Ascending aorta (tissue), 2 donors: ENCODE data around the gene RHOA. TPM values are rescaled to one million over a fixed set of nuclear protein-coding genes. Genes with fewer than 3 reads are reported as not detected.

ENCODE experiments used
- DNase-seq, 2 donors: peaks; one replicate each; pipeline ENCODE4 v3.0.0-alpha.2; 2019; ENCODE audit warnings: low spot score in 2 of 2
- H3K27ac ChIP-seq, 2 donors: fragments of 200-600 bp; sonication (generic); one replicate each; pipeline ENCODE4 v1.5.1; 2016 to 2017; ENCODE audit warnings: mild to moderate bottlenecking in 1 of 2
- H3K27me3 ChIP-seq: fragments of 200-600 bp; sonication (generic); one replicate; pipeline ENCODE4 v1.5.1; 2017
- H3K36me3 ChIP-seq, 2 donors: fragments of 200-600 bp; sonication (generic); one replicate each; pipeline ENCODE4 v1.5.1; 2016
- H3K4me1 ChIP-seq, 2 donors: fragments of 200-600 bp; sonication (generic); one replicate each; pipeline ENCODE4 v1.5.1; 2016 to 2017; ENCODE audit warnings: mild to moderate bottlenecking in 1 of 2
- H3K4me3 ChIP-seq, 2 donors: fragments of 200-600 bp; sonication (generic); one replicate each; pipeline ENCODE4 v1.5.1; 2016 to 2017; ENCODE audit warnings: mild to moderate bottlenecking in 1 of 2
- H3K9me3 ChIP-seq, 2 donors: fragments of 200-600 bp; sonication (generic); one replicate each; pipeline ENCODE4 v1.5.1; 2016
- CTCF ChIP-seq, 3 experiments: fragments of 200-600 bp in 2 of 3; fragments of 450-650 bp in 1 of 3; sonication (generic) in 2 of 3; IDR thresholded peaks; one replicate each; pipeline ENCODE4 v1.5.1; 2016 to 2019; ENCODE audit warnings: antibody characterized with exemption in 3 of 3, mild to moderate bottlenecking in 1 of 3, moderate library complexity in 1 of 3
- intact Hi-C: fragments of 100-400 bp; cut with DNase I; formaldehyde crosslinking; loops from one replicate; pipeline ENCODE4 v1.15.1; 2023
- total RNA-seq: library from RNA; depleted of rRNA; stranded (reverse); fragments of >200 nt; gene quantifications from one replicate; pipeline ENCODE4 v1.1.0, GENCODE V29; 2016

The RHOA gene
- total RNA-seq, 1 donor from 2014 or later = 426 TPM

GRCh38 chr3:49310677-49311076 is 101.1 kb downstream of the RHOA start:
- no peak for TF ChIP-seq CTCF (IDR thresholded peaks at IDR 0.05)

More at GRCh38 chr3:49310677-49311076, 101.1 kb downstream of the RHOA start:
- Histone ChIP-seq H3K27ac (no peak overlapping the region), H3K4me3 (no peak overlapping the region), H3K36me3 (peaks cover 58 to 83% of the 10 kb centered on the region in 2 donors), H3K27me3 (no peaks in the 10 kb centered on the region), H3K4me1 (no peaks in the 10 kb centered on the region), H3K9me3 (no peaks in the 10 kb centered on the region)
- no peak for DNase-seq
- intact Hi-C loops = no loop called here

Other genes starting within 250 kb of the RHOA start
- gene CCDC71, start 245.6 kb downstream of the RHOA start, total RNA-seq = 31.6 TPM
- 57.5 TPM for gene KLHDC8B, start 240.4 kb downstream of the RHOA start, total RNA-seq
- gene C3orf62, start 134.7 kb downstream of the RHOA start, total RNA-seq = 0.43 TPM
- 94.7 TPM for gene USP4, start 71.9 kb downstream of the RHOA start, total RNA-seq
- 422 TPM for gene GPX1, start 53.6 kb downstream of the RHOA start, total RNA-seq
- gene TCTA, start 447 bp upstream of the RHOA start, total RNA-seq = 51.5 TPM
- not detected for gene AMT, start 10.5 kb upstream of the RHOA start, total RNA-seq
- gene NICN1, start 17.3 kb upstream of the RHOA start, total RNA-seq = 2.2 TPM
- 57.9 TPM for gene DAG1, start 58.3 kb upstream of the RHOA start, total RNA-seq
- gene BSN, start 142.5 kb upstream of the RHOA start, total RNA-seq = 0.85 TPM